ENCODE results near the gene DISP3.

DISP3 gene

DNA sequence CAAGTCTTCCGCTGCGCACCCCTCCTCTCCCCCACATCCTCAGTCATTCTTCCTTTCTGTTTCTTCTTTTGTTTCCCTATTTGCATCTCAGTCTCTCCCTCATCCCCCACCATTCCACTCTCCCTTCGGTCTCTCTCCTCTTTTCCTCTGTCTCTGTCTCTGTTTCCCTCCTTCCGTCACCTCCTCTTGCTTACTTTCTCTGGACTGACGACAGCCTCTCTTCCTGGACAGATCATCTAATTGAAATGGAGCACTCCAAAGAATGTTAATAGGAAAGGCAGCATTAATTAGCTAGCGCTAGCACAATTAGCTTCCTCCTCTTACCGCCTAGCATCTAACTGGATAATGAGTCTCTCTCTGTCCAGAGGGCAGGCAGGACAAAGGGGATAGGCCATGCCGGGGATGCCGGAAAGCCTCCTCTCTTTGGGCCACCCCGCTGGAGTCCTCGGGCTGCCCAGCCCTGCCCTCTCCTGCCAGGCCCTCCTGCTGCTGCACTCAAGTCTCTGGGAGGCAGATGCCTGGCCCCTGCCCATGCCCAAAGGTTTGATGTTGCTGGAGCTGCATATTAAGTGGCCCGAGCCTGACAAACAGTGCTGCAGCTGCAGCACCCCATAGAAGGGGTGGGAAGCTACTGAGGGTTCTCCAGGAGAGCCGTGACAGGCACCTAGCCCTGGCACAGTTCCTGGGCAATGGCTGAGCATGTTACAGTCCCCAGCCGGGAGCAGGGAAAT lies 20.8 kb downstream of the DISP3 start:
- no peak for DNase-seq (ENCODE audit: extremely low read depth, insufficient read length)
- Histone ChIP-seq H3K27me3 (replicated peaks; ENCODE audit: control insufficient read depth, insufficient read depth, low read length) (no peaks in the 10 kb centered on the region), H3K36me3 (ENCODE audit: control insufficient read depth, insufficient read depth, low read length) (no peaks in the 10 kb centered on the region), H3K4me3 (replicated peaks; ENCODE audit: low read depth, low read length) (no peak overlapping the region)
- TF ChIP-seq CTCF (IDR thresholded peaks at IDR 0.05; ENCODE audit: insufficient read depth, low read length, poor library complexity, severe bottlenecking), result no peak

DNA sequence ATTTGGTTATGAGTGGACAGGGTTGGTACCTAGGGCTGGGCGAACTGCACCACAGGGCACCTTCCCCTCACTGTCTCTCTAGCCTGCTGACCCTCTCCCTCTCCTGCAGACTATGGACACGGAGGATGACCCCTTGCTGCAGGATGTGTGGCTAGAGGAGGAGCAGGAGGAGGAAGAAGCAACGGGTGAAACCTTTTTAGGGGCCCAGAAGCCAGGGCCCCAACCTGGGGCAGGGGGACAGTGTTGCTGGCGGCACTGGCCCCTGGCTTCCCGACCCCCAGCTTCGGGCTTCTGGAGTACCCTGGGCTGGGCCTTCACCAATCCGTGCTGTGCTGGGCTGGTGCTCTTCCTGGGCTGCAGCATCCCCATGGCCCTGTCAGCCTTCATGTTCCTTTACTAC lies 21.9 kb downstream of the DISP3 start:
- no peak overlapping the region for H3K4me3 ChIP-seq (replicated peaks; ENCODE audit: low read depth, low read length)
- DNase-seq (ENCODE audit: extremely low read depth, insufficient read length), result no peak
- TF ChIP-seq CTCF (IDR thresholded peaks at IDR 0.05; ENCODE audit: insufficient read depth, low read length, poor library complexity, severe bottlenecking), result no peak
- H3K36me3 ChIP-seq (ENCODE audit: control insufficient read depth, insufficient read depth, low read length), result no peaks in the 10 kb centered on the region
- H3K27me3 ChIP-seq (replicated peaks; ENCODE audit: control insufficient read depth, insufficient read depth, low read length), result no peaks in the 10 kb centered on the region

- H3K27me3 ChIP-seq (replicated peaks; ENCODE audit: control insufficient read depth, insufficient read depth, low read length), result no peaks in the 10 kb centered on the region
- no peak for TF ChIP-seq CTCF (IDR thresholded peaks at IDR 0.05; ENCODE audit: insufficient read depth, low read length, poor library complexity, severe bottlenecking)
- no peaks in the 10 kb centered on the region for H3K36me3 ChIP-seq (ENCODE audit: control insufficient read depth, insufficient read depth, low read length)
- no peak overlapping the region for H3K4me3 ChIP-seq (replicated peaks; ENCODE audit: low read depth, low read length)
- no peak for DNase-seq (ENCODE audit: extremely low read depth, insufficient read length)
These were observed 22.5 kb downstream of the DISP3 start for GRCh38 chr1:11501491-11501897.

- no peak for DNase-seq (ENCODE audit: extremely low read depth, insufficient read length)
- no peak overlapping the region for H3K4me3 ChIP-seq (replicated peaks; ENCODE audit: low read depth, low read length)
- no peaks in the 10 kb centered on the region for H3K36me3 ChIP-seq (ENCODE audit: control insufficient read depth, insufficient read depth, low read length)
- no peaks in the 10 kb centered on the region for H3K27me3 ChIP-seq (replicated peaks; ENCODE audit: control insufficient read depth, insufficient read depth, low read length)
- no peak for TF ChIP-seq CTCF (IDR thresholded peaks at IDR 0.05; ENCODE audit: insufficient read depth, low read length, poor library complexity, severe bottlenecking)
These were observed 23.0 kb downstream of the DISP3 start for GRCh38 chr1:11501906-11502485.

- no peak for DNase-seq (ENCODE audit: extremely low read depth, insufficient read length)
- Histone ChIP-seq H3K36me3 (ENCODE audit: control insufficient read depth, insufficient read depth, low read length) (no peaks in the 10 kb centered on the region), H3K4me3 (replicated peaks; ENCODE audit: low read depth, low read length) (no peak overlapping the region), H3K27me3 (replicated peaks; ENCODE audit: control insufficient read depth, insufficient read depth, low read length) (no peaks in the 10 kb centered on the region)
- TF ChIP-seq CTCF (IDR thresholded peaks at IDR 0.05; ENCODE audit: insufficient read depth, low read length, poor library complexity, severe bottlenecking), result no peak
These were observed 23.6 kb downstream of the DISP3 start for GRCh38 chr1:11502516-11502915.
